ENCODE measurements around the gene OGA. TPM values are rescaled to one million over a fixed set of nuclear protein-coding genes. Genes with fewer than 3 reads are reported as not detected.

Gene OGA
- total and polyA plus RNA-seq, 2 donors (not counting 1 experiment from before 2014, with no cell fraction given) = 128 to 418 TPM

DNA sequence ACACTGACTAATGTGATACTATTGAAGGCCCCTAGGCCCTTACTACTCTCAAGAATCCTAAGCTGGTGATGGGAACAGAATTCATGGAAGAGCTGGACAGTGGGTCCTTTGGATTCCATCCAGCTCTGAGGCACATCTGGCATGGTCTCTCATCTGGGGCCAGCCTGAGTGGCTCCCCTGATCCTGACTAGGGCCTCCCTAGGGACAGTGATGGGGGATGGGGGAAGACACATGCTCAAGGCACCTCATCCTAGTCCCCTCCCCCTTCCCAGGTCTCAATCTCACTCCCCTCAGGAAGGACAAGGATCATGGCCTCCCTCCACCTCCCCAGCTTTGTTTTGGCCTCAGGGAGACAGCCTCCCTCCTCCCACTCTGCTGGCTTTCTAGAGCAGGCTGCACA is 23.6 kb upstream of the OGA start:
- Histone ChIP-seq H3K9ac (ENCODE audit: low read length) (peak overlapping the region; percentile 72), H3K4me2 (replicated peaks; ENCODE audit: low read depth, low read length, poor library complexity, severe bottlenecking) (peak overlapping the region; percentile 98), H3K36me3 (replicated peaks in 1 of 2; ENCODE audit: control extremely low read depth in 1 of 2, control insufficient read depth in 1 of 2, extremely low read depth in 1 of 2, insufficient read depth in 2 of 2, low read length in 1 of 2) (peaks cover 0 to 13% of the 10 kb centered on the region in 2 experiments), H3K9me3 (ENCODE audit: control extremely low read depth in 1 of 3, control insufficient read depth in 2 of 3, insufficient read depth in 1 of 3, low read length in 2 of 3) (peaks cover 0 to 3% (median 0%) of the 10 kb centered on the region in 3 donors), H3K79me2 (ENCODE audit: control insufficient read depth, insufficient read depth, low read length) (peaks cover 38% of the 10 kb centered on the region), H3K27ac (ENCODE audit: low read length in 2 of 2) (peak overlapping the region in 1 of 2 donors; percentile 35), H3K27me3 (replicated peaks in 1 of 4; ENCODE audit: control extremely low read depth in 1 of 4, control insufficient read depth in 3 of 4, insufficient read depth in 4 of 4, low read length in 3 of 4) (no peaks in the 10 kb centered on the region), H4K20me1 (ENCODE audit: control insufficient read depth, insufficient read depth, low read length, poor library complexity, severe bottlenecking) (peaks cover 50% of the 10 kb centered on the region), H3K4me3 (ENCODE audit: control extremely low read depth in 1 of 5, extremely low read depth in 1 of 5, insufficient read depth in 1 of 5, low read depth in 2 of 5, low read length in 4 of 5) (peak overlapping the region in 3 of 5 experiments; percentile 63 to 79 (median 73)), H3K4me1 (ENCODE audit: control insufficient read depth in 2 of 2, insufficient read depth in 2 of 2, low read length in 2 of 2) (peaks cover 47 to 55% of the 10 kb centered on the region in 2 donors), H2AFZ (ENCODE audit: insufficient read depth, low read depth, low read length, poor library complexity, severe bottlenecking) (no peak overlapping the region)
- intact Hi-C loops (cut with micrococcal nuclease) = loop anchor here (2.0 to 5.0 kb wide), 4 partner anchors 61 to 275 kb away; partner anchors contain the start of gene HPS6
- Mint-ChIP-seq H3K4me3 (peak overlapping the region; percentile 95), H3K9me3 (ENCODE audit: insufficient read depth) (no peaks in the 10 kb centered on the region), H3K4me1 (peaks cover 50% of the 10 kb centered on the region), H3K27ac (peak overlapping the region; percentile 83), H3K27me3 (no peaks in the 10 kb centered on the region)
- POLR2A ChIA-PET = interaction anchor here (1.5 to 3.0 kb wide), 4 partner anchors 11 to 214 kb away, joined by 3 to 34 read pairs (median 12); partner anchors contain the start of genes ARMH3 and OGA
- DNase-seq (peak; percentile 28), ATAC-seq (ENCODE audit: low read depth) (no peak)
- CTCF ChIA-PET = interaction anchor here (0.8 to 15.2 kb wide), 37 partner anchors 8 to 387 kb away, joined by 3 to 581 read pairs (median 10); partner anchors contain the start of genes ARMH3, HPS6, NPM3 and OGA
- no peak for TF ChIP-seq EZH2 (IDR thresholded peaks at IDR 0.05; ENCODE audit: borderline replicate concordance, insufficient read depth, low read depth, low read length, poor library complexity, severe bottlenecking)
- TF ChIP-seq, protein P1, sequence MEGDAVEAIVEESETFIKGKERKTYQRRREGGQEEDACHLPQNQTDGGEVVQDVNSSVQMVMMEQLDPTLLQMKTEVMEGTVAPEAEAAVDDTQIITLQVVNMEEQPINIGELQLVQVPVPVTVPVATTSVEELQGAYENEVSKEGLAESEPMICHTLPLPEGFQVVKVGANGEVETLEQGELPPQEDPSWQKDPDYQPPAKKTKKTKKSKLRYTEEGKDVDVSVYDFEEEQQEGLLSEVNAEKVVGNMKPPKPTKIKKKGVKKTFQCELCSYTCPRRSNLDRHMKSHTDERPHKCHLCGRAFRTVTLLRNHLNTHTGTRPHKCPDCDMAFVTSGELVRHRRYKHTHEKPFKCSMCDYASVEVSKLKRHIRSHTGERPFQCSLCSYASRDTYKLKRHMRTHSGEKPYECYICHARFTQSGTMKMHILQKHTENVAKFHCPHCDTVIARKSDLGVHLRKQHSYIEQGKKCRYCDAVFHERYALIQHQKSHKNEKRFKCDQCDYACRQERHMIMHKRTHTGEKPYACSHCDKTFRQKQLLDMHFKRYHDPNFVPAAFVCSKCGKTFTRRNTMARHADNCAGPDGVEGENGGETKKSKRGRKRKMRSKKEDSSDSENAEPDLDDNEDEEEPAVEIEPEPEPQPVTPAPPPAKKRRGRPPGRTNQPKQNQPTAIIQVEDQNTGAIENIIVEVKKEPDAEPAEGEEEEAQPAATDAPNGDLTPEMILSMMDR (IDR thresholded peaks at IDR 0.05) = no peak

All from B cell (primary cell).